Endodermal cell (in vitro differentiated cells): ENCODE results near the gene SMIM12. TPM values are rescaled to one million over a fixed set of nuclear protein-coding genes. Genes with fewer than 3 reads are reported as not detected.

Experiments used
- DNase-seq: peaks from one replicate; pipeline ENCODE4 v3.0.0-alpha.2; 2017
- H3K27ac ChIP-seq: 2 replicates; pipeline ENCODE4 v1.5.1; 2013; ENCODE audit warnings: mild to moderate bottlenecking, low read depth, low read length, moderate library complexity
- H3K27me3 ChIP-seq: 2 replicates; pipeline ENCODE4 v1.6.1; 2013; ENCODE audit warnings: mild to moderate bottlenecking, low read length, moderate library complexity; ENCODE audit not compliant: insufficient read depth, control insufficient read depth, poor library complexity, severe bottlenecking
- H3K36me3 ChIP-seq: 2 replicates; pipeline ENCODE4 v1.7.0; 2013; ENCODE audit warnings: mild to moderate bottlenecking, low read length, moderate library complexity; ENCODE audit not compliant: control insufficient read depth, insufficient read depth
- H3K4me1 ChIP-seq: one replicate; pipeline ENCODE4 v1.7.0; 2013; ENCODE audit warnings: low read length; ENCODE audit not compliant: control insufficient read depth, insufficient read depth
- H3K4me3 ChIP-seq: 2 replicates; pipeline ENCODE4 v1.5.1; 2013; ENCODE audit warnings: mild to moderate bottlenecking, low read length, moderate library complexity
- H3K9ac ChIP-seq: 2 replicates; pipeline ENCODE4 v1.6.1; 2013; ENCODE audit warnings: mild to moderate bottlenecking, low read length, moderate library complexity; ENCODE audit not compliant: poor library complexity, severe bottlenecking; ENCODE audit errors: extremely low read depth
- H3K9me3 ChIP-seq: 2 replicates; pipeline ENCODE4 v1.6.1; 2013; ENCODE audit warnings: mild to moderate bottlenecking, low read length, moderate library complexity; ENCODE audit not compliant: control insufficient read depth
- H3K27ac Mint-ChIP-seq: 2 replicates; pipeline ENCODE4 v1.8.0; 2020; ENCODE audit warnings: mixed read lengths
- H3K27me3 Mint-ChIP-seq: 2 replicates; pipeline ENCODE4 v1.8.0; 2021; ENCODE audit warnings: mild to moderate bottlenecking, mixed read lengths; ENCODE audit not compliant: insufficient read depth
- H3K36me3 Mint-ChIP-seq: 2 replicates; pipeline ENCODE4 v1.8.0; 2020; ENCODE audit warnings: low read depth, mixed read lengths
- H3K4me1 Mint-ChIP-seq: 2 replicates; pipeline ENCODE4 v1.8.0; 2020; ENCODE audit warnings: mixed read lengths
- H3K4me3 Mint-ChIP-seq: 2 replicates; pipeline ENCODE4 v1.8.0; 2020; ENCODE audit warnings: mild to moderate bottlenecking, moderate library complexity, mixed read lengths
- H3K9me3 Mint-ChIP-seq: 2 replicates; pipeline ENCODE4 v1.8.0; 2020; ENCODE audit warnings: mild to moderate bottlenecking, mixed read lengths
- CTCF ChIP-seq: fragments of 200-600 bp; sonication (generic); conservative IDR thresholded peaks from 2 replicates; pipeline ENCODE4 v1.5.0; 2021; ENCODE audit warnings: antibody characterized with exemption, mild to moderate bottlenecking
- WGBS, 2 experiments: methylation state at CpG; one replicate each; pipeline versions ENCODE4 v1.1.5 to v1.1.7; 2013; ENCODE audit warnings: missing lambda C conversion rate in 2 of 2, mixed read lengths in 1 of 2; ENCODE audit not compliant: insufficient coverage in 1 of 2, insufficient read length in 1 of 2; 5-methylcytosine and 5-hydroxymethylcytosine counted together
- total RNA-seq, 2 donors: library from RNA; stranded (reverse); fragmentation: NEBNext Ultra II Directional in 1 of 2; extraction: Animal tissue kit (Norgen Biotek cat#: 25700) in 1 of 2; gene quantifications; 2 replicates in 1 of 2; 3 replicates in 1 of 2; pipeline ENCODE4 v1.2.1, GENCODE V29; 2021

SMIM12 gene
- total RNA-seq, 2 donors from 2014 or later, result 43.0 to 47.6 TPM

- Histone ChIP-seq H3K27ac (no peak overlapping the region), H3K4me3 (no peak overlapping the region), H3K4me1 (no peaks in the 10 kb centered on the region), H3K36me3 (no peaks in the 10 kb centered on the region), H3K9ac (no peak overlapping the region), H3K27me3 (no peaks in the 10 kb centered on the region), H3K9me3 (peaks cover 15% of the 10 kb centered on the region)
- no peaks in the 10 kb centered on the region for H3K4me1 Mint-ChIP-seq
- no peak overlapping the region for H3K27ac Mint-ChIP-seq
- no CpG with 5 or more reads among the region's 1 CpG for WGBS, 2 experiments
- TF ChIP-seq CTCF, result peak; percentile 36
- peaks cover 14% of the 10 kb centered on the region for H3K27me3 Mint-ChIP-seq
- no peak overlapping the region for H3K4me3 Mint-ChIP-seq
- peaks cover 15% of the 10 kb centered on the region for H3K9me3 Mint-ChIP-seq
- no peaks in the 10 kb centered on the region for H3K36me3 Mint-ChIP-seq
- DNase-seq, result peak; percentile 7
Measured at GRCh38 chr1:34896612-34897011, 37.1 kb upstream of the SMIM12 start.

GRCh38 chr1:34889705-34890104, 30.2 kb upstream of the SMIM12 start:
- H3K36me3 Mint-ChIP-seq, result no peaks in the 10 kb centered on the region
- DNase-seq, result peak; percentile 3
- Histone ChIP-seq H3K4me1 (no peaks in the 10 kb centered on the region), H3K9me3 (peaks cover 15% of the 10 kb centered on the region), H3K27me3 (peaks cover 35% of the 10 kb centered on the region), H3K36me3 (no peaks in the 10 kb centered on the region), H3K9ac (no peak overlapping the region), H3K4me3 (no peak overlapping the region), H3K27ac (no peak overlapping the region)
- H3K27ac Mint-ChIP-seq, result no peak overlapping the region
- TF ChIP-seq CTCF, result no peak
- H3K27me3 Mint-ChIP-seq, result peaks cover 42% of the 10 kb centered on the region
- no peak overlapping the region for H3K4me3 Mint-ChIP-seq
- 88 to 92% methylated on average over 2 to 4 of the region's 4 CpGs for WGBS, 2 experiments
- peaks cover 16% of the 10 kb centered on the region for H3K9me3 Mint-ChIP-seq
- peaks cover 3% of the 10 kb centered on the region for H3K4me1 Mint-ChIP-seq

- Mint-ChIP-seq H3K27ac (no peak overlapping the region), H3K9me3 (peaks cover 10% of the 10 kb centered on the region), H3K4me3 (no peak overlapping the region), H3K36me3 (no peaks in the 10 kb centered on the region), H3K4me1 (peaks cover 3% of the 10 kb centered on the region), H3K27me3 (peaks cover 63% of the 10 kb centered on the region)
- H3K27ac ChIP-seq, result no peak overlapping the region
- DNase-seq, result peak; percentile 13
- H3K4me3 ChIP-seq, result no peak overlapping the region
- 92 to 93% methylated on average over 3 to 4 of the region's 4 CpGs for WGBS, 2 experiments
- TF ChIP-seq CTCF, result no peak
- no peaks in the 10 kb centered on the region for H3K4me1 ChIP-seq
- H3K27me3 ChIP-seq, result peaks cover 52% of the 10 kb centered on the region
- H3K36me3 ChIP-seq, result no peaks in the 10 kb centered on the region
- peaks cover 8% of the 10 kb centered on the region for H3K9me3 ChIP-seq
- H3K9ac ChIP-seq, result no peak overlapping the region
Measured at GRCh38 chr1:34887593-34887992, 28.0 kb upstream of the SMIM12 start.
